ENCODE data around the gene GHDC.
"Not testable (repeated sequence)": the region's sequence is repeated elsewhere in the genome, so short reads cannot be mapped to it uniquely, and the experiment has no call there.

The GHDC gene

DNA sequence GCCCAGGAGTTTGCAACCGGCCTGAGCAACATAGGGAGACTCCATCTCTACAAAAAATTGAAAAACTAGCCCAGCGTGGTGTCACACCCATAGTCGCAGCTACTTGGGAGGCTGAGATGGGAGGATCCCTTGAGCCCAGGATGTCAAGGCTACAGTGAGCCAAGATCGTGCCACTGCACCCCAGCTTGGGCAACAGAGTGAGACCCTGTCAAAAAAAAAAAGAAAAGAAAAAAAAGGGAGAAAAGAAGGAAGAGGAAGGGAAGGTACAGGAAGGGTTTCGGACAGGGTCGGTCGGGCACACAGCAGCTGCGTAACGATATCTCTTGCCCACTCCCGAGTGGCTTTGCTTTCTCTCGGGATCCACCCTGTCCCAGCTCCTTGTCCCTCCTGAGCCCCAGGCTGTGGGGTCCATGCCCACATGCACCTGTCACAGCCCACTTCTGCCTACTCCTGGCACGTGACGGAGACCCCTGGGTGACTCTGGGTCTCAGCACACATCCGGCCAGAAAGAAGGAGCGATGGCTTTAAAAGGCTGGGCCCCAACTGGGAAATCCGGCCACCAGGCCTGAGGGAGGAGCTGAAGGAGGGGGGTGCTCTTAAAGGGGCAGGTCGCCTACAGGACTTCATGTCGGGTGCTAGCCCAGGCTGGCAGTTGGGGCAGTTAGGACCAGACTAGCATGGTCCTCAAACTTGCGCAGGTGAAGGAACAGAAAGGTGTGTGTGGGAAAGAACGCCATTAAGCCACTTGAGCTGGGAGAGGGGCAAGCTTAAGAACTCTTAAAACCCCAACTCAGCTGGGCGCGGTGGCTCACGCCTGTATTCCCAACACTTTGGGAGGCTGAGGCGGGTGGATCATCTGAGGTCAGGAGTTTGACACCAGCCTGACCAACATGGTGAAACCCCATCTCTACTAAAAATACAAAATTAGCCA lies at the start of gene GHDC:
Gene GHDC, minus strand, starts transcription at position 526 of the 931 bp plus-strand sequence. CDS start 913 bp downstream, outside the sequence.
- peak; percentile 64 for DNase-seq

DNA sequence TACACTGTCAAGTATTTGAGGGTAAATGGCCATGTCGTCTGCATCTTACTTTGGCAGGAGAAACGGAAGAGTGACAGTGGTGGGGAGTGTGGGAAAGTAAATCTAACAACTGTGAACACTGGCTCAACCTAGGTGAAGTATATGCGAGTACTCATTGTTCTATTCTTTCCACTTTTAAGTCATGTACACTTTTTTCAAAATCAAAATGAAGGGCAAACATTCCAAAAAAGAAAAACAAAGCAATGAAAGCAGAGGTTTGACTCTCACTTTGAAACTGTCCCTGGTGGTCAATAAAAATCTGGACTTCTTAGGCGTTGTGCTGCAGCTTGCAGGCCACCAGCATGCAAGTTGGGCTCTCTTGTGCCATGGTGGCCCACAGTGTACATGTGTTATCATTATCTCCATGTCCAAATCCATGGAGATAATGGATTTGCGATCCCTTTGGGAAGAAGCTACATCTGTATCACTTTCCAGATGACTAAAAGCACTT lies 49.2 kb upstream of the GHDC start:
- DNase-seq: no peak

DNA sequence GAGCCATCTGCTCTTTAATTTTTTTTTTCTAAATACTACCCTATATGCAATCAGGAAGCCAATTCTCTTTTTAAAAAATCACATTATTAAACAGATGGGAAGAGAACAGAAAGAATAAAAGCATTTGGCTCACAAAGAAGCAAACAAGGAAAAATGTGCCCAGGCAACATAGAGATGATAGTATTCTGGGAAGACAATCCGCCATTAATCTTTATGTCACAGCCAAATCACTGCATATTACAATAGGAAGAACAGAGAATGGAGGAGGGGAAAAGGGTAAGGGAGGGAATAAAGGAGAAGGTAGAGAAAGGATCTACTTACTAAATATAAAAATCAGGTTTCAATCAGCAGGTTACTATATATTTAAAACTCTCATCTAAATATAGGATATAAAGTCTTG lies 47.6 kb upstream of the GHDC start:
- DNase-seq: peak; percentile 90

GRCh38 chr17:42240863-42241262 lies 46.6 kb upstream of the GHDC start:
- not testable (repeated sequence) for DNase-seq

DNA sequence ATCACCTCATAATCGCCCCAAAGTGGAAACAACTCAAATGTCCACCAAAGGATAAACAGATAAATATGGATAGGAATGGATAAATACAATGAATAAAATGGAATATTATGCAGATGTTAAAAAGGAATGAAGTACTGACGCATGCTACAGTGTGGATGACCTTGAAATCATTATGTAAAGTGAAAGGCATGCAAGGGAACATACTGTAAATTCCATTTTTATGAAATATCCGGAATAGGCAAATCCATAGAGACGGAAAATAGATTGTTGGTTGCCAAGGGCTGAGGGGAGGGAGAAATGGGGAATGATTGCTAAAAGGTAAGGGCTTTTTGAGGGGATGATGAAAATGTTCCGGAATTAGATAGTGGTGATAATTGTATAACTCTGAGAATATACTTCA lies 45.9 kb upstream of the GHDC start:
- no peak for DNase-seq

GRCh38 chr17:42239576-42239975 lies 45.3 kb upstream of the GHDC start:
- not testable (repeated sequence) for DNase-seq

DNA sequence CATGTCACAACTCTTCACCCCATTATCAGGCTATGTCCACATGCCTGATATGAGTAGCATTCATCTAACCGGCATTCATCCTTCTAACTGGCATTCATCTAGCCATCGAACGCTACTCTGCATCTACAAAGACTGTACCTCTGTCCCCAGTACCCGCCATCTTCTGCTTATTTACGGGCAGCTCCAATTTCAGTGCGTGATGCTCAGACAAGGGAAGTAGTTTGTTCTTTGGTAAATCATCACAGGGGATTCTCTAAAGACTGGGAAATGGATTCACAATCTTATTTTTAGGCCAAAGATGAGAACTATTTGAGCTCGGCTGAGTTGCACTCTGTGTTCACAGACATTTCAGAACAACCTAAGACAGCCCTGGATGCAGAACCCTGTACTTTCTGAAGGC lies 42.5 kb upstream of the GHDC start:
- no peak for DNase-seq

DNA sequence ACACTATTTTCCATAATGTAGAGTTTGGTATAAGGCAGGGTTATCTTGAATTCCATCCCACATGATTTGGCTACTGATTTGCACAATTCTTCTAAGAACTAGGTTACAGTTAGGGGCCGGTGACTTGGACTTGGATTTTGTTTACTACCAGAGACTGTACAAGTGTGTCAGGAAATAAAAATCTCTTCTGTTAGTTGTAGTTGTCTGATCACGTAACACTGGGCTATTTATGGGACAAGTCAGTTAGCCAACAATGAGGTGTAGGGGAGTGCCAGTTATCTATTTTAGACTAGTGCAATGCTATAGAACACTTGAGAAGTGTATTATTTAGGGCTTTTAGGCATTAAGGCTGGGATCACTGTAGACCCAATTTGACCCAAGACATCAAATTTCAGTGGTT lies 39.7 kb upstream of the GHDC start:
- DNase-seq: no peak

DNA sequence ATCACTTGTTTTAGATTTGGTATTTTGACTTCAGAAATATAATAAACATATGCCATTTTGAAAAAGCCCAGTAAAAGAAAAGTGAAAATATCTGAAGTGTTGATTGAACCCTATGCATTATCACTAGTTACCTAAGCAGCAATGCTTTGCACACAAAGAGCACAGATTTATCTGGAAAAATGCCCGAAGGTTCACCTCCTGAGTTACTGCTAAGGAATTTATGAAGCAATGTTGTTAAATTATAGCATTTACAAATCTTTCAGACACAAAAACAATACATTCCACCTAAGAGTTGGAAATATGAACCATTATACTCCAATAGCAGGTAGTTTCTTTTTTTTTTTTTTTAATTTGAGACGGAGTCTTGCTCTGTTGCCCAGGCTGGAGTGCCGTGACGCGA lies 38.9 kb upstream of the GHDC start:
- DNase-seq: no peak

DNA sequence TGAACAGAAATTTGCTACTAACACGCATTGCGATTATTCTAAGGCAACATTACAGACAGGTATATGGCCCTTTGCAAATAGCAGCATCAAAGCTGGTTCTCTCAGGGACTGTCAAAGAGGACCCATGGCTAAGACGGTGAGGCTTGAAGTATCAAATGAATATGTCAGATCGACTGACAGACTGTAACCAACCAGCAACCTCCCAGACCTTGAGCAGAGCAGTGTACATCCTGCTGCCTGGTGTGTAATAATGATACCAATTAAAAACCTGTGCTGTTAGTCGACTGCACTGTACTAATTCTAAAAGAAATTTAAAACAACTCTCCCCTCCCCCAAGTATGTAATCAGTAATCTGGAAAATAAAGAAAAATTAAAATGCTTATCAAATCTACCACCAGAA lies 35.9 kb upstream of the GHDC start:
- DNase-seq: no peak

DNA sequence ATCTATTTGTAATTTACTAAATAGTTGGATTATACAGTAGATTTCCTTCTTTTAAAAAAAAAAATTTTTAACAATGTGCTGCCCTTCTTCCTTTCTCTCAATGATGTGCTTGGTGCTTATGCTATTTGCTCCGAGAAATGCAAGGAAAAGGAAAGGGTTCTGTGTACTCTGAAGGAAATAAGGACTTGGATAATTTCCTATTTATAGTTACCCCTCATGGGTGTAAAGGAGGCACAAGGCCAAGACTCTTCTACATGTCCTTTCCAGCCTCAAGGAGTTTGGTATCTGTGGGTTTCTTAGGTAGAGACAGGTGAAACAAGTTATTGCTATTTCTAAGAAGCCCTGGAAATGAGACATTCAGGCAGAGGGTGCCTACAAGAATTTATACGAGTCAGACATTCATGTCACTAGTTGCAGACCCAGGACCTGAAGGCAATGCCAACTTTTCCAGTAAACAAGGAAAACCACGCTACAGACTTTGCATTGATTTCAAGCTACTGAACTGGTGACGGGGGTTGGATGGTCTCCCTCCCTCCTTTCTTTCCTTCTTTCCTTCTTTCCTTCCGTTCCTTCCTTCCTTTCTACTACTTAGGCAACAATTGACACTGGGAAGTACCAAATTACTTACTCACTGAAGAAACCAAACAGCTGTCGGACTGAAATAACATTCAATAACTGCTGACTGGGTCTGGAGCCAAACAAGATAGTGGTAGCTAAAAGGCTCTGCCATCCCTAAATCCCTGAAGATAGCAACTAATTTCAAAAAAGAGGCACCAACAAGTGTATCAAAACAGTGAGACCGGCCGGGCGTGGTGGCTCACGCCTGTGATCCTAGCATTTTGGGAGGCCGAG lies 33.8 kb upstream of the GHDC start:
- DNase-seq: no peak

DNA sequence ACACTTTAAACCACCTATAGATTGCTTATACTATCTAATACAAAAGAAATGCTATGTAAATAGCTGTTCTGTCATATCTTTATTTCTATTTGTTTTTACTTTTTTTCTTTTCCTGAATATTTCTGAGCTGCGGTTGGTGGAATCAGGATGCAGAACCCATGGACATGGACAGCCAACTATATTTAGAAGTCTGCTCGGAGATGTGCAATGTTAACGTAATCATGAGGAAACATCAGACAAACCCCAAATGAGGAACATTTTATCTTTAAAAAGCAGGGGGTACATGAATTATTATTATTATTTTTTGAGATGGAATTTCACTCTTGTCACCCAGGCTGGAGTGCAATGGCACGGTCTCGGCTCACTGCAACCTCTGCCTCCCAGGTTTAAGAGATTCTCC lies 31.4 kb upstream of the GHDC start:
- DNase-seq: no peak

DNA sequence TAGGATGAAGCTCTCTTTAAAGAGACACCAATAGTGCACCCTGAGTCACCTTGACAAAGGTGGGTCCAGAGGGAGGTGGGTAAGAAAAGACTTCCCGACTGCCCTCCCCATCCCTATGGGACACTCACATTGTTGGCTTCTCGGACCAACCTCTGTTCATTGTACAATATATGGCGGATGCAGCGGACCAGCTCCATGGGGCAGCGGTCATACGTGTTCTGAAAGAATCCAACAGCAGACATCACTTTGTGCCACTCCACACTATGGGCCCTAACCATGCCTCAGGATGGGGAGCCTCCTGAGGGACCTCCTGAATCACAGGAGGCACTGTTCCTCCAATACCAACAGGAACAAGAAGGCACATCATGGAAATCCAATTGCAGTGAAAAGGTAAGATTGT lies 30.4 kb upstream of the GHDC start:
- DNase-seq: no peak

DNA sequence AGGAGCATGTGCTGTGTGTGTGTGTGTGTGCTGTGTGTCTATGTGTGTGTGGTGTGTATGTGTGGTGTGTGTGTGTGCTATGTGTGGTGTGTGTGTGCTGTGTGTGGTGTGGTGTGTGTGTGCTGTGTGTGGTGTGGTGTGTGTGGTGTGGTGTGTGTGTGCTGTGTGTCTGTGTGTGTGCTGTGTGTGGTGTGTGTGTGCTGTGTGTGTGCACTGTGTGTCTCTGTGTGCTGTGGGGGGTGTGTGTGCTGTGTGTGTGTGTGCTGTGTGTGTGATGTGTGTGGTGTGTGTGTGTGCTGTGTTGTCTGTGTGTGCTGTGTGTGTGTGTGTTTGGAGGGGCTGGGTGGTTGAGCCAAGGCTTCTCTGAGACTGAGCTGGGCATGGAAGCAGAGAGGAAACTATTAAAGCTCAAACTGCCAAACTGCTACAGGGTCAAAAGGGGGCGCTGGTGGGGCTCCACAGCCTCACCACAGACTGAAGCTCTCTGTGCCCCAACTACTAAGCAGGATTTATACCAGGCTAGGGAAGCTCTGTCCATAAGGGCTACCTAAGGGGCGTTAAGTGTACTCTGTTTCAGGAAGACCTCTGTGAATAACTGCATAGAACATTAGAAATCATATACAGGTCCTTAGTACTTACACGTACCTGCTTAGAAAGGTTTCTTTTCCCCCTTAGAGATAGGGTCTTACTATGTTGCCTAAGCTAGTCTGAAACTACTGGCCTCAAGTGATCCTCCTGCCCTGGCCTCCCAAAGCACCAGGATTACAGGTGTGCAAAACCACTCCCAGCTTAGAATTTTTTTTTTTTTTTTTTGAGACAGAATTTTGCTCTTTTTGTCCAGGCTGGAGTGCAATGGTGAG lies 27.8 kb upstream of the GHDC start:
- DNase-seq: peak; percentile 39

DNA sequence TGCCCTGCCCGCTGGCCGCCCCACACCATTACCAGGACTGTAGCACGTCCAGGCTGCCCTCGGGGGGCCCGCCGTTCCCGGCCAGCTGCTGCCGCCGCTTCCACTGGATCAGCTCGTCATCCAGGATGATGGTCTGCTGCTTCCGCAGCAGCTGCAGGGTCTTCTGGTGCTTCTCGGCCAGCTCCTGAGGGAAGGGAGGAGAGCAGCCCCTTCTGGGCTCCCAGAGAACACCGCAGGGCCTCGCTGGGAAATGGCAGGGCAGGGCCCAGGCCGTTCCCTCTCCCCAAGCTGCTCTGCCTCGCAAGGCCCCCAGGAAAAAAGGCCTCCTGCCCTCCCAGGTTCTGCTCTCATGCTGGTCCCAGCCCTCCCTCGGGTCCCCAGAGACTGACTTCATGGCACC lies 25.0 kb upstream of the GHDC start:
- DNase-seq: not testable (repeated sequence)

GRCh38 chr17:42214156-42214555 lies 19.9 kb upstream of the GHDC start:
- DNase-seq: no peak

DNA sequence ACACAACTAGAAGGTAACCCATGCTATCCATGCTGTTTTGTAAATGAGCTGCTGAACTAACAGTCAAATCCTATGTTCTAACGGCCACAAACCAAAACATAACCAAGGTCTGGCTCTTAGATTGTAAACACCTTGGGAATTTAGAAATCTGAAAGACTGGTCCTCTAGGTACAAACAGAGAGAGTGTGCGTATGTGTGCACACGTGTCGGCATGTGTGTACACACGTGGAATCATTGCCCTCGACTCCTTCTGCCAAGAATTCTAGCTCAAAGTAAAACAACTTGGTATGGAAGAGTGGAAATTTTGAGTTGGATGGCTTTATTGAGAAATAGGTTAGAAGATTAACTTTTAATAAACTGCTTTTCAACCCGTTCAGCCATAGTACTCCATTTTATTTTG lies 18.1 kb upstream of the GHDC start:
- DNase-seq: no peak

- not testable (repeated sequence) for DNase-seq
Measured at GRCh38 chr17:42211921-42212341, 17.6 kb upstream of the GHDC start.

DNA sequence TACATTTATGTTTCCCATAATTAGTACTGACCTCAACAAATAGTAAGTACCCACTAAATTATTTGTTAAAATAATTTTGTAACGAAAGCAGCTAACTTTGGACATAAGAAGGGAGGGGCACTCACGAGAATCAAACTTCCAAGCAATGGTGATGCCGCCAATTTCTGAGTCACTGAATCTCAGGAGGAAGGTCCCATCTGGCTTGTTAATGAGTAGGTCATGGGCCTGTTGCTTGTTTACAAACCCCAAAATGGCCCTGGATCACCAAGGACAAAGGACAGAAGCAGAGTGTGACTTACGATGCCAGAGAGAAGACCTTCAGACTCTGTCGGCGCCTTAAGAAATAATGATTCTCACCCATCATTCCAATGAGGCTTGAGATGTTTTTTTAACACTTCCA lies 15.8 kb upstream of the GHDC start:
- DNase-seq: no peak

DNA sequence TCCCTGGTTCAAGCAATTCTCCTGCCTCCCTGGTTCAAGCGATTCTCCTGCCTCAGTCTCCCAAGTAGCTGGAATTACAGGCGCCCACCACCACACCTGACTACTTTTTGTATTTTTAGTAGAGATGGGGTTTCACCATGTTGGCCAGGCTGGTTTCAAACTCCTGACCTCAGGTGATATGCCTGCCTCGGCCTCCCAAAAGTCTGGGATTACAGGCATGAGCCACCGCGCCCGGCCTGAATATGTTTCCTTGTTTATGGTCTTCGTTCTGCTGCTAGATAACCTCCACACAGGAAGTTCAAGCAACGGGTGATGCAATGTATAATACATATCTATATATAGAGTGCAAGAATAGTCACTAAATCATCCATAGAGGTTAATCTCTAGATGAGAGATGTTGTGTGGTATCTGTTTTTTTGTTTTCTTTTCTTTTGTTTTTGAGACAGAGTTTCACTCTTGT lies 11.9 kb upstream of the GHDC start:
- DNase-seq: not testable (repeated sequence)

- DNase-seq: no peak
Measured at GRCh38 chr17:42203354-42203753, 9.1 kb upstream of the GHDC start.

- no peak for DNase-seq
Measured at GRCh38 chr17:42202696-42203095, 8.4 kb upstream of the GHDC start.

- no peak for DNase-seq
Measured at GRCh38 chr17:42202159-42202558, 7.9 kb upstream of the GHDC start.

Data from NCI-H524 treated with DMSO at 0.1 percent for 48 hours (cell line).